Activated CD4-positive, CD25-positive, alpha-beta regulatory T cell treated with anti-CD3 and anti-CD28 coated beads, Interleukin-2, amount 50 U/mL, for 16 hours (primary cell): ENCODE data around the gene NME3.
"Not testable (repeated sequence)": the region's sequence is repeated elsewhere in the genome, so short reads cannot be mapped to it uniquely, and the experiment has no call there.

Experiments
- DNase-seq: peaks from one replicate; pipeline ENCODE4 v3.0.0-alpha.2; 2020; ENCODE audit warnings: low read depth, low spot score

The NME3 gene

GRCh38 chr16:1749152-1750117 is 21.9 kb downstream of the NME3 start:
- no peak for DNase-seq

- DNase-seq, result no peak
These were observed 23.4 kb downstream of the NME3 start for GRCh38 chr16:1747934-1748333.

- DNase-seq, result no peak
These were observed 24.6 kb downstream of the NME3 start for GRCh38 chr16:1746693-1747195.

GRCh38 chr16:1745900-1746692 is 25.2 kb downstream of the NME3 start:
- DNase-seq, result no peak

GRCh38 chr16:1745181-1745899 is 26.0 kb downstream of the NME3 start:
- no peak for DNase-seq

- no peak for DNase-seq
These were observed 27.0 kb downstream of the NME3 start for GRCh38 chr16:1744338-1744840.

DNA sequence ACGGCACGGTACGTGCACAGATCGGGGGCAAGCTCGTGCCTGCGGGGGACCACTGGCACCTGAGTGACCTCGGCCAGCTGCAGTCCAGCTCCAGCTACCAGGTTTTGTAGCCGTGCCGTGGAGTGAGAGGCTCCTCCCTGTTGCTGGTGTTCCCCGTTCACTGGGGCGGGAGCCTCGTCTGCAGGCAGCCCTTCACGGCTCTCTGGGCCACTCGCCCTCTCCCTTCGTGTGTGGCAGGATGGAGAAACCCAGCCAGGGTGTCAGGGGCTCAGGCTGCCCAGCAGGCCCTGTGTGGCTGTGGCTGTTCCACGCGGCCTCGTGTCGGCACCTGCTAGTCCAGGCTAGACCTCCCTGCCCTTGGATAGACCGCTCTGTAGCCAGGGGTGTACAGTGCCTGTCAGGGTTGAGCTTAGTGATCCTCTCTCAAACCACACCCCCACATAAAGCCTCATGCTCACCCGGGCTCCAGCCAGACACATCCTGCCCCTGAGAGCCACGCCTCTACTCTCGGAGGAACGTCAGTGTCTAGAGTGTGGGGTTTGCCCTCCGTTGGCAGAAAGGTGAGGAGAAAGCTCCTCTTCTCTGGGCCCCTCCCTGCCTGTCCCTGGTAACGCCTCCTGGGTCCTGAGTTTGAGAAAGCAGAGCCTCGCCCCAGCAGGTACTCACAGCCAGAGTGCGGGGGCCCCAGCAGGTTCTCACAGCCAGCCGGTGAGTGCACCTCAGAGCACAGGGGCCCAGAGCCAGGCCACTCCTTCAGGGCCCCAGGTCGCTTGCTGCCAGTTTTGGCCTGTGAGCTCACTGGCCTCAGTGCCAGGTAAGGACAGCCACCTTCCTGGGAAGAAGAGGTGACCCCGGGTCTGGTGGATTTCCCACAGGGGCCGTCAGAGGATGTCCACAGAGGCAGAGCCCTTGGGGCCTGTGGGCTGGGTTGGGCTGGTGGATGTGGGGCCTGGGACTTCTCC is 27.7 kb downstream of the NME3 start:
- no peak for DNase-seq

DNA sequence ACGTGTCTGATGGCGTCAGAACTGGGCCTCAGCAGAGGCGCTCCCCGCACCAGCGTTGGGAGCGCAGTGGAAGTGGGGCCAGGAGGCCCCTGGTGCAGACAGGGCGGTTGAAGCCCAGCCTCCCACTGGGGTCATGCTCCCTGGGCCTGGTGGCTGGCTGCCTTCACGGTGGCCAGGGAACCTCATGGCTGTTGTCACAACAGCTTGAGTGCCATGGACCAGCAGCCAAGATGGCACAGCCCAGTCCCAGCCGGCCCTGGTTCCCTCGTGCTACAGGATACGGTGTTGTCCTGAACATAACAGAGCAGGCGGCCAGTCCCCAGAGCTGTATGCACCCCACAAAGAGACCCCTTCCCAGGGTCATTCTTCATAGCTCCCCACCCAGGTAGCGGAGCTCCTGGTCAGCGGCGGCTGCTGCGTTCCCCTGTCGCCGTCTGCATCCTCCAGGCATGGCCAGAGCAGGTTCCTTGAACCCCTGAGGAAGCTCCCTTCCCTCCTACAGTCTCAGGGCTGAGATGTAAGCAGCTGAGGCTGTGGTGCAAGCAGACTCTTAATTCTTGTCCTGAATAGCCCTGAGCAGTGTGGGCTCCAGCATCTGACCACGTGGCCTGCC is 29.7 kb downstream of the NME3 start:
- DNase-seq, result no peak

- DNase-seq, result no peak
These were observed 30.4 kb downstream of the NME3 start for GRCh38 chr16:1740781-1741490.

DNA sequence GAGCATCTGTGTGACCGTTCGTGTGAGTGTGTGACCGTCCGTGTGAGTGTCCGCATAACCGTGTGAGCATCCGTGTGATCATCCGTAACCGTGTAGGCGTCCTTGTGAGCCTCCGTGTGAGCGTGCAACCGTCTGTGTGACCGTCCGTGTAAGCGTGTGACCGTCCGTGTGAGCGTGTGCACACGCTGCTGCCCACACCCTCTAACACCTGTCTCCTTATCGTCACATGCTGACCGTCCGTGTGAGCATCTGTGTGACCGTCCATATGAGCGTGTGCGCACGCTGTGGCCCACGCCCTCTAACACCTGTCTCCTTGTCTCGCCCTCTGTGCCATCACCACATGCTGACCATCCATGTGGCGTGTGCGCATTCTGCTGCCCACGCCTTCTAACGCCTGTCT is 31.1 kb downstream of the NME3 start:
- no peak for DNase-seq

DNA sequence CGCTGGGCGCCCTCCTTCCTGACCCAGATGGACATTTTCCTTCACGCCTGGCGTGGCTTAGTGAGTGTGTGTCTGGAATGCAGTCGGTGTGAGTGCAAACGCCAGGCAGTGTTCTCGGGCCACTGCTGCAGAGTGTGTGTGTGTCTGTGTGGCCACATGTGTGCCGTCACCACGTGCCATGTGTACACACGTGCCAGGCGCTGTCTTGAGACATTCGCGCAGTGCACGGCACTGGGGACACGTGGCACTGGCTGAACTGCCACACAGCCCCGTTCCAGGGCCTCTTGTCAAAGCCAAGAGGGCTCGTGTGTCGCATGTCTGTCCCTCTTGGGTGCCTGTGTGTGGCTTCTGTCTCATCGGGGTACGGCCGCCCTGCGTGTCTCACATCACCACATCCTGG is 36.5 kb downstream of the NME3 start:
- DNase-seq, result no peak

- no peak for DNase-seq
These were observed 37.2 kb downstream of the NME3 start for GRCh38 chr16:1734123-1734522.

DNA sequence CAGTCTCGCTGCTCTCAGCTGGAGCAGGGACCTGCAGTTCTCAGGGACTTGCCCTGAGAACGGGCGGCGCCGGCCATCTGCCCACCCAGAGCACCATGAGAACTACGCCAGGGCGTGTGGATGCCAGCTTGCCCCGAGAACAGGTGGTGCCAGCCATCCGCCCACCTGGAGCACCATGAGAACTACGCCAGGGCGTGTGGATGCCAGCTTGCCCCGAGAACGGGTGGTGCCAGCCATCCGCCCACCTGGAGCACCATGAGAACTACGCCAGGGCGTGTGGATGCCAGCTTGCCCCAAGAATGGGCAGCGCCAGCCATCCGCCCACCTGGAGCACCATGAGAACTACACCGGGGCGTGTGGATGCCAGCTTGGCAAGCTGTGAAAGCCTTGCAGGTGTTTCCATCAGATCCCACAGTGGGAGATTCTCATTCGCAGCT is 38.8 kb downstream of the NME3 start:
- not testable (repeated sequence) for DNase-seq

DNA sequence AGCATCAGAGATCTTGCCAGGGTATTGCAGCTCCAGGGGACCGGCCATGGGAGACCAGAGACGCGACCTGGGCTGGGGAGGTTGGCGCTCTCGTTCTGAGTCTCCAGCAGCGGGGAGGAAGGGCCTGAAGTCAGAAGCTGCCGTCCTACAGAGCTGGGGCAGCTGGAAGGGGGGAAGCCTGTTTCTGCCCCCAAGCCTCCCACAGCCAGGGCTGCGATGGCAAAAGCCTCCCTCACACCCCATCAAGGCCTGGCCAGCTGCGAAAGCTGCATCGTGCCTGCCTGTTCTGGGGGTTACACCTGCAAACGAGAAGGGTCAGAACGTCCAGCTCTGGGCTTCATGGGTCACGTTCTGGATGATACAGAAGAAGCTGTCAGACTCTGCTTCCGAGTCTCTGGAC is 39.3 kb downstream of the NME3 start:
- DNase-seq, result no peak

GRCh38 chr16:1731603-1732002 is 39.7 kb downstream of the NME3 start:
- no peak for DNase-seq

DNA sequence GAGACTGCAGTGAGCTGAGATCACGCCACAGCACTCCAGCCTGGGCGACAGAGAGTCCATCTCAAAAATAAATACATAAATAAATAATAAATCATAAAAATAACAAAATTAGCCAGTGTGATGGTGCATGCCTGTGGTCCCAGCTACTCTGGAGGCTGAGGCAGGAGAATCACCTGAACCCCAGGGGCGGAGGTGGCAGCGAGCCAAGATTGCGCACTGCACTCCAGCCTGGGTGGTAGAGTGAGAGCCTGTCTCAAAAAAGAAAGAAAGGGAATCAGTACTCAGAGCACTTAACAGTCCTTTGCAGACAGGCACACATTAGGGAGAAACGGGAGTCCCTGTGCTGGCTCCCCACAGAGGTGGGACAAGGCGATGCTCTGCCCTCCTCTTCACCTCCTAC is 40.3 kb downstream of the NME3 start:
- DNase-seq, result no peak

- DNase-seq, result no peak
These were observed 41.9 kb downstream of the NME3 start for GRCh38 chr16:1729445-1729844.

- DNase-seq, result no peak
These were observed 42.3 kb downstream of the NME3 start for GRCh38 chr16:1729026-1729425.
